GM06990 (cell line): Measurements from ENCODE around the gene CABP7.

Experiments used
- DNase-seq: peaks from one replicate; pipeline ENCODE4 v3.0.0-alpha.2; 2011; ENCODE audit not compliant: insufficient read length; ENCODE audit errors: extremely low read depth
- H3K27me3 ChIP-seq: replicated peaks from 2 replicates; pipeline ENCODE4 v1.6.0; 2011; ENCODE audit warnings: low read length; ENCODE audit not compliant: control insufficient read depth, insufficient read depth
- H3K36me3 ChIP-seq: 2 replicates; pipeline ENCODE4 v1.5.1; 2011; ENCODE audit warnings: low read length; ENCODE audit not compliant: control insufficient read depth, insufficient read depth
- H3K4me3 ChIP-seq: replicated peaks from 2 replicates; pipeline ENCODE4 v1.5.1; 2011; ENCODE audit warnings: low read depth, mild to moderate bottlenecking, control low read depth, low read length
- TF ChIP-seq, protein P1 (sequence below): IDR thresholded peaks from 2 replicates; pipeline ENCODE4 v1.5.1; 2011; ENCODE audit warnings: low read length, control low read depth, mild to moderate bottlenecking, inconsistent platforms; ENCODE audit not compliant: insufficient read depth, poor library complexity, severe bottlenecking

Gene CABP7

GRCh38 chr22:29707471-29707870 lies 12.3 kb upstream of the CABP7 start:
- Histone ChIP-seq H3K27me3 (peaks cover 2% of the 10 kb centered on the region), H3K36me3 (no peaks in the 10 kb centered on the region), H3K4me3 (no peak overlapping the region)
- TF ChIP-seq, protein P1, sequence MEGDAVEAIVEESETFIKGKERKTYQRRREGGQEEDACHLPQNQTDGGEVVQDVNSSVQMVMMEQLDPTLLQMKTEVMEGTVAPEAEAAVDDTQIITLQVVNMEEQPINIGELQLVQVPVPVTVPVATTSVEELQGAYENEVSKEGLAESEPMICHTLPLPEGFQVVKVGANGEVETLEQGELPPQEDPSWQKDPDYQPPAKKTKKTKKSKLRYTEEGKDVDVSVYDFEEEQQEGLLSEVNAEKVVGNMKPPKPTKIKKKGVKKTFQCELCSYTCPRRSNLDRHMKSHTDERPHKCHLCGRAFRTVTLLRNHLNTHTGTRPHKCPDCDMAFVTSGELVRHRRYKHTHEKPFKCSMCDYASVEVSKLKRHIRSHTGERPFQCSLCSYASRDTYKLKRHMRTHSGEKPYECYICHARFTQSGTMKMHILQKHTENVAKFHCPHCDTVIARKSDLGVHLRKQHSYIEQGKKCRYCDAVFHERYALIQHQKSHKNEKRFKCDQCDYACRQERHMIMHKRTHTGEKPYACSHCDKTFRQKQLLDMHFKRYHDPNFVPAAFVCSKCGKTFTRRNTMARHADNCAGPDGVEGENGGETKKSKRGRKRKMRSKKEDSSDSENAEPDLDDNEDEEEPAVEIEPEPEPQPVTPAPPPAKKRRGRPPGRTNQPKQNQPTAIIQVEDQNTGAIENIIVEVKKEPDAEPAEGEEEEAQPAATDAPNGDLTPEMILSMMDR = no peak
- DNase-seq = no peak

DNA sequence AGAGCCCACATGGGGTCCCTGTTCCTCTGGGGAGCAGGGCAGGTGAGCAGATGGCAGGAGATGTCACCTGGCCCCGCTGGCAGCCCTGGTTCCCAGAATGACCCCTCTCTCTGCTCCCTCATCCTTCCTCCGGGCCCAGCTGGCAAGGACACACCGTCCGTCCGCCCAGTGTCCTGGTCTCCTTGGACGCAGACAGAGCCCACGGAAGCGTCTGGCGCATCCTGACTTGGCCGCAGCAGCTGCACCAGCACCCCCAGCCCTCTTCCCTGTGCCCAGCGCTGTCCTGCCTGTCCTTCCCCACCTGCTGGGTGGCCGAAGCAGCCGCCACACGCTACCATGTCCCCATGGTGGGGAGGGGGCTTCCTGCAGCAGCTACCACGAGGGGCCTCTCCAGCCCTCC lies 9.6 kb upstream of the CABP7 start:
- Histone ChIP-seq H3K4me3 (no peak overlapping the region), H3K36me3 (no peaks in the 10 kb centered on the region), H3K27me3 (peaks cover 2% of the 10 kb centered on the region)
- no peak for DNase-seq
- TF ChIP-seq, protein P1 = no peak

DNA sequence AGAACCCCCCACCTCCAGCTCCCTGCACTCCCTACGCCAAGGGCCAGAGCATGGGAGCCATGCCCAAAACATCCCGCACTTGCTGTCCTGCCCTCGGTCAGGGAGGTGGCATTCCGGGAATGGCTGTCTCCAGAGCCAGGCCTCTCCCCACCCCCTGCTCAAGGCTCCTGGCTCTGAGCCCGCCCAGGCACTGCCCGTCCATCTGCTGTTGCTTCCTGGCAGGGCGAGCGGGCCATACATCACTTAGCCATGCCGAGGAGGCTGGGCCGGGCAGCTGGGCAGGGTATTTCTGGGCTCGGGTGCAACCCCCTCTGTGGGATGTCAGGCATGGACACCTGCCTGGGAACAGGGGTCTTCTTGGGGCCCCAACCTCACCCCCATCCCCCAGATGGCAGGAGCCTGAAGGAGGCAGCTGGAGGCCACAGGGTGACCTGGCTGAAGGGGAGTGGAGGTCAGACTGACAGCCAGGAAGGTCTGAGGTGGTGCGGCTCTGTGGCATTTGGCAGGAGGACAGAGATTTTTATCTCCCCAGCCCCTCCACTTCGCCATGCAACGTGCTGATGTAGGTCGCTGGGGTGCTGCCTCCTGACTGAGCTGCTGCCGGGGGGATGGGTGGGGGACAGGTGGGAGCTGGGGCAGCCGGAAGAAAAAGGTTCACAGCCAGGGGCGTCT lies 8.7 kb upstream of the CABP7 start:
- DNase-seq = no peak
- TF ChIP-seq, protein P1 = no peak
- Histone ChIP-seq H3K27me3 (peaks cover 2% of the 10 kb centered on the region), H3K36me3 (no peaks in the 10 kb centered on the region), H3K4me3 (no peak overlapping the region)

DNA sequence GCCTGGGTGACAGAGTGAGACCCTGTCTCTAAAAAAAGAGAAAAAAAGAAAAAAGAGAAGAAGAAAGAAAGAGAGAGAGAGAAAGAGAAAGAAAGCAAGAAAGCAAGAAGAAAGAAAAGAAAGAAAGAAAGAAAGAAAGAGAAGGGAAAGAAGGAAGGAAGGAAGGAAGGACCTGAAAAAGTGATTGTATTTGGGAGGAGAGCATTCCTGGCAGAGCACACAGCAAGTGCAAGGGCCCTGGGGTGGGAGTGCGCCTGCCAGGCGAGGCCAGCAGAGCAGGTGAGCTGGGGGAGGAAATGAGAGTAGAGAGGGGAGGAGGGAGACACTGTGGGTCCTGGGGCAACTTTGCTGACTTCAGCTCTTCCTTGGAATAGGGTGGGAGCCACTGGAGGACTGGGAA lies 7.7 kb upstream of the CABP7 start:
- DNase-seq = no peak
- no peaks in the 10 kb centered on the region for H3K36me3 ChIP-seq
- TF ChIP-seq, protein P1 = no peak
- no peak overlapping the region for H3K4me3 ChIP-seq
- H3K27me3 ChIP-seq = peaks cover 2% of the 10 kb centered on the region

- peaks cover 2% of the 10 kb centered on the region for H3K27me3 ChIP-seq
- H3K4me3 ChIP-seq = no peak overlapping the region
- no peaks in the 10 kb centered on the region for H3K36me3 ChIP-seq
- TF ChIP-seq, protein P1 = no peak
- no peak for DNase-seq
Measured at GRCh38 chr22:29713156-29713727, 6.6 kb upstream of the CABP7 start.
